Measurements from ENCODE around the gene GJD4. TPM values are rescaled to one million over a fixed set of nuclear protein-coding genes. Genes with fewer than 3 reads are reported as not detected.

The GJD4 gene
- polyA plus RNA-seq, 1 experiment: not detected

- no peak for DNase-seq (ENCODE audit: low read depth)
- H3K36me3 ChIP-seq (ENCODE audit: control insufficient read depth, insufficient read depth, low read length): no peaks in the 10 kb centered on the region
- TF ChIP-seq, protein P1, sequence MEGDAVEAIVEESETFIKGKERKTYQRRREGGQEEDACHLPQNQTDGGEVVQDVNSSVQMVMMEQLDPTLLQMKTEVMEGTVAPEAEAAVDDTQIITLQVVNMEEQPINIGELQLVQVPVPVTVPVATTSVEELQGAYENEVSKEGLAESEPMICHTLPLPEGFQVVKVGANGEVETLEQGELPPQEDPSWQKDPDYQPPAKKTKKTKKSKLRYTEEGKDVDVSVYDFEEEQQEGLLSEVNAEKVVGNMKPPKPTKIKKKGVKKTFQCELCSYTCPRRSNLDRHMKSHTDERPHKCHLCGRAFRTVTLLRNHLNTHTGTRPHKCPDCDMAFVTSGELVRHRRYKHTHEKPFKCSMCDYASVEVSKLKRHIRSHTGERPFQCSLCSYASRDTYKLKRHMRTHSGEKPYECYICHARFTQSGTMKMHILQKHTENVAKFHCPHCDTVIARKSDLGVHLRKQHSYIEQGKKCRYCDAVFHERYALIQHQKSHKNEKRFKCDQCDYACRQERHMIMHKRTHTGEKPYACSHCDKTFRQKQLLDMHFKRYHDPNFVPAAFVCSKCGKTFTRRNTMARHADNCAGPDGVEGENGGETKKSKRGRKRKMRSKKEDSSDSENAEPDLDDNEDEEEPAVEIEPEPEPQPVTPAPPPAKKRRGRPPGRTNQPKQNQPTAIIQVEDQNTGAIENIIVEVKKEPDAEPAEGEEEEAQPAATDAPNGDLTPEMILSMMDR (IDR thresholded peaks at IDR 0.05; ENCODE audit: insufficient read depth, low read depth, low read length): no peak
- CTCF ChIA-PET: interaction anchor here (0.6 to 10.0 kb wide), 5 partner anchors 9 to 290 kb away, joined by 3 to 205 read pairs (median 4); no protein-coding TSS in a partner anchor
- H3K4me3 ChIP-seq (ENCODE audit: low read depth, low read length): peak overlapping the region; percentile 67
- peaks cover 11% of the 10 kb centered on the region for H3K27me3 ChIP-seq (ENCODE audit: control insufficient read depth, insufficient read depth, low read length)
- POLR2A ChIA-PET: no interaction called here
These were observed 36.5 kb downstream of the GJD4 start for GRCh38 chr10:35641676-35642034.

DNA sequence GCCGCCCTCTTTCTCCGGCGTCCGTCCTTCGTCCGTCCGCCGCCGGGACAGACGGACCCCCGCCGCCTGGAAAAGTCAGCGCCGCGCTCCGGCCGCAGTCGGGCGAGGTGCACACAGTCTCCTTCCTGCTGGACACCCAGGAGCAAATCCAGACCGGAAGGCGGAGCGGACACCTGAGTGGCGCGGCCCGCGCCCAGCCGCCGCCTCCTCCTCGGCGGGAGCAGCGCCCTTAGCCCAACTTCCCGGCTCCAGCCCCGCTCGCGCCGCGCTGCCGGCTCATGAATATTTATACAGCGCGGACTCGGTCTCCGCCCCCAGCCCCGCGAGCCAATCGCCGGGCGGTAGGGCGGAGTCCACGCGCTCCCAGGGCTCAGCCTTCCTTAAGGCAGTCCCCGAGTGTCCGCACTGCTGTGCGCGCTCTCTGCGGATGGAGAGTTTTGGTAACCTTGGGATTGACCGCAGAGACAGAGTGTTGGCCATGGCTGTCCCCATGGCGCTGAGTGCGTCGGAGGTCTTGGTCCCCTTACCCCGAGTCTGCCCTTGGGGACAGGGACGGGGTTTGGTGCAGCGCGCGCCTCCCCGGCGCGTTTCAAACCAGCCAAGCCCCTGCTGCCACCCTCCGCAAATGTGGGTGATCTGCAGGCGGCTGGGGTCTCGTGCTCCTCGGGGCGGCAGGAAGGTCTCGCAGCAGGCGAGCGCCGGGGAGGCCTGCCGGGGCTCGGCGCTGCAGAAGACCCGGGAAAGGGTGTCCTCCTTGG is 37.1 kb downstream of the GJD4 start, which contains the start of gene FZD8:
FZD8 (minus strand) TSS at position 262 of the 758 bp plus-strand sequence. CDS start 867 bp downstream, outside the sequence.
- H3K27me3 ChIP-seq (ENCODE audit: control insufficient read depth, insufficient read depth, low read length): peaks cover 11% of the 10 kb centered on the region
- TF ChIP-seq, protein P1 (IDR thresholded peaks at IDR 0.05; ENCODE audit: insufficient read depth, low read depth, low read length): 0 out of 2 replicates have a peak, but pooled peaks have one; percentile 8
- no peaks in the 10 kb centered on the region for H3K36me3 ChIP-seq (ENCODE audit: control insufficient read depth, insufficient read depth, low read length)
- peak within 1 kb of the TSS; percentile 67 for H3K4me3 ChIP-seq (ENCODE audit: low read depth, low read length)
- ChIA-PET CTCF (no interaction called here), POLR2A (no interaction called here)
- DNase-seq (ENCODE audit: low read depth): peak; percentile 46

DNA sequence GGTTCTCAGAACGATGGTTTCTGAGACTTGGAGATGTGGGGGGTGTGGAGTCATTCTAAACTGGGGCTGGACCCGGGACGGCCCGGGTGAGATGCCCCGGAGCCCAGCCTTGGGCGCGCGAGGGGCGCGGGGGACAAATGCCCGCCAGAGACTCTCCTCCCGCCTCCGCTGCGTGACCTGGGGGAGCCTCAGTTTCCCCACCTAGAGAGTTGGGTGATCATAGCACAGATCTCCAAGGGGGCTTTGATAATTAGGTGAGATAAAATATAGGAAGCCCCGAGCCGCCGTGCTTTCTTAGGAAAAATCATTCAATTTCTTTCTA is 37.6 kb downstream of the GJD4 start:
- H3K27me3 ChIP-seq (ENCODE audit: control insufficient read depth, insufficient read depth, low read length): peaks cover 10% of the 10 kb centered on the region
- DNase-seq (ENCODE audit: low read depth): no peak
- CTCF ChIA-PET: no interaction called here
- H3K4me3 ChIP-seq (ENCODE audit: low read depth, low read length): peak overlapping the region; percentile 67
- TF ChIP-seq, protein P1 (IDR thresholded peaks at IDR 0.05; ENCODE audit: insufficient read depth, low read depth, low read length): no peak
- POLR2A ChIA-PET: no interaction called here
- no peaks in the 10 kb centered on the region for H3K36me3 ChIP-seq (ENCODE audit: control insufficient read depth, insufficient read depth, low read length)

- ChIA-PET CTCF (interaction anchor here (0.9 to 2.7 kb wide), 2 partner anchors 8 to 273 kb away, joined by 3 to 14 read pairs; no protein-coding TSS in a partner anchor), POLR2A (no interaction called here)
- TF ChIP-seq, protein P1 (IDR thresholded peaks at IDR 0.05; ENCODE audit: insufficient read depth, low read depth, low read length): no peak
- Histone ChIP-seq H3K27me3 (ENCODE audit: control insufficient read depth, insufficient read depth, low read length) (peaks cover 10% of the 10 kb centered on the region), H3K4me3 (ENCODE audit: low read depth, low read length) (peak overlapping the region; percentile 67), H3K36me3 (ENCODE audit: control insufficient read depth, insufficient read depth, low read length) (no peaks in the 10 kb centered on the region)
- no peak for DNase-seq (ENCODE audit: low read depth)
These were observed 38.3 kb downstream of the GJD4 start for GRCh38 chr10:35643151-35644049.

All from BJ (cell line).